GM21526 (cell line): ENCODE measurements around the gene ABCC5.
"Not testable (repeated sequence)": the region's sequence is repeated elsewhere in the genome, so short reads cannot be mapped to it uniquely, and the experiment has no call there.

Source experiments
- ATAC-seq: cut with Tn5 transposase; IDR thresholded peaks from one replicate; pipeline ENCODE4 v1.9.1; 2021; ENCODE audit warnings: moderate library complexity; ENCODE audit not compliant: unreplicated experiment, low FRiP score

Gene ABCC5

GRCh38 chr3:183898028-183898431, 119.7 kb downstream of the ABCC5 start:
- ATAC-seq, result no peak

GRCh38 chr3:183897606-183898005, 120.1 kb downstream of the ABCC5 start:
- ATAC-seq, result no peak

- no peak for ATAC-seq
These were observed 121.1 kb downstream of the ABCC5 start for GRCh38 chr3:183896610-183897009.

- ATAC-seq, result no peak
These were observed 121.5 kb downstream of the ABCC5 start for GRCh38 chr3:183896184-183896583.

DNA sequence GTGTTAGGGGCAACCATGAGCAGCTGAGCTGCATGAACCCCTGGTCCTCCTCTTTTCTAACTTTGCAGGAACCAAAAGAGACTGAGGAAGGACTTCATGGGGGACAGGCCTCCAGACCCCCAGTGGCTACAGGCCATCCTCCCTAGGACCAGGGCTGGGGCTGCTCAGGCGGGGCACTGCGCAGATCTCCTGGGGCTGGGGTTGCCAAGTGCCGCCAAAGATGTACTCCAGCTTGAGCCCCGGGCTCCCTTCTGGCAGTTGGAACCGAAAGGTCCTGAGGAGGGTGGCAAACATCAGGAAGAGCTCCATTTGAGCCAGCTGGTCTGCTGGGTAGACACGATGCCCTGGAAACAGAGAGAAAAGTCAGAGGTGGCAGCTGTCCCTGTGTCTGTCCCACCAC, 121.9 kb downstream of the ABCC5 start:
- no peak for ATAC-seq

GRCh38 chr3:183895296-183895695, 122.4 kb downstream of the ABCC5 start:
- ATAC-seq, result peak; percentile 58

DNA sequence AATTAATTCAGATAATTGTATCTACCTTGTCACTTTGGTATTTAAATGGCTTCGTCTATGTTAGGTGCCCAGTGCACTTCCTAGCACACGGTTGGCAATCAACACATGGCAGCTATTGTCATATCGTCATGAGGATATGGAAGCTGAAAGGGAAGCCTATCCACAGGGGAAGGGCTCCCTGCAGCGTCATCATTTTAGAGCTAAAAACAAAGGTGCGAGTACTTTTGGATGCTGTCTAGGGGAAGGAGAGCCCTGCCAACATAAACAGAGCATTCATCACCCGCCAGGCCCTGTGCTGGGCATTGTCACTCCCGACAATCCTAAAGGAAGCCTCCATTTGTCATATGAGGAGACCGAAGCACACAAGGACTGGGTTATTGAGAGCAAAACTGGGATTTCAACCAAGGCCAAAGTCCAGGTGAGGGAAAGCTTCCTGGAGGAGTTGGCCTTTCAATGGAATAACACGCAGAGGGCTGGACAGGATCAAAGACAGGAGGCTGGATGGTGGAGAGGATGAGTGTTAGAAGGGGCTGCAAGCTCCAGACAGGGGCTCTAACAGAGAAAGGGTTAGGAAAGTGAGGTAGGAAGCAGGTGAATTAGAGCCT, 125.0 kb downstream of the ABCC5 start:
- no peak for ATAC-seq

GRCh38 chr3:183885766-183886165, 131.9 kb downstream of the ABCC5 start:
- ATAC-seq, result no peak

- ATAC-seq, result peak; percentile 99
These were observed 133.0 kb downstream of the ABCC5 start, which contains the start of gene PARL for GRCh38 chr3:183884427-183885296. Gene PARL, minus strand, starts transcription at chr3:183884880. Its CDS starts 34 bp downstream, at chr3:183884846.

- no peak for ATAC-seq
These were observed 133.6 kb downstream of the ABCC5 start for GRCh38 chr3:183884097-183884426.

- ATAC-seq, result no peak
These were observed 134.2 kb downstream of the ABCC5 start for GRCh38 chr3:183883291-183884096.

- ATAC-seq, result no peak
These were observed 137.6 kb downstream of the ABCC5 start for GRCh38 chr3:183880121-183880520.

DNA sequence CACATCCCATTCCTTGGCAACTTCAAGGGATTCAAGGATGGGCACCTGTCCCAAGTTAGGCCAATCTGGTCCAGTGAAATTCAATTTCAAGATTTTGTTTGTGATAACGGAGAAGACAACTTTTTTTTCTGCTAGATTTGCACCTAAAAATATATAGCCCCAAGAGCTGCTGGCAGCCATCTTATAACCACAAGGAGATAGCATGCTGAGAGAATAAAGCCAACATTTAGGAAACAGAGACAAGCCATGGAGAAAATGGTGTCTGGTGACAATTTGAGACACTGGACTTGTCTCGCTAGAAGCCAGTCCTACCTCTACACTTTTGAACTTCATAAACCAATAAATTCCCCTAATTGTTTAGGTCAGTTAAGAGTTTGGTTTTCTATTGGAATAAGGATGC, 138.4 kb downstream of the ABCC5 start:
- ATAC-seq, result no peak

- no peak for ATAC-seq
These were observed 139.6 kb downstream of the ABCC5 start for GRCh38 chr3:183878071-183878470.

DNA sequence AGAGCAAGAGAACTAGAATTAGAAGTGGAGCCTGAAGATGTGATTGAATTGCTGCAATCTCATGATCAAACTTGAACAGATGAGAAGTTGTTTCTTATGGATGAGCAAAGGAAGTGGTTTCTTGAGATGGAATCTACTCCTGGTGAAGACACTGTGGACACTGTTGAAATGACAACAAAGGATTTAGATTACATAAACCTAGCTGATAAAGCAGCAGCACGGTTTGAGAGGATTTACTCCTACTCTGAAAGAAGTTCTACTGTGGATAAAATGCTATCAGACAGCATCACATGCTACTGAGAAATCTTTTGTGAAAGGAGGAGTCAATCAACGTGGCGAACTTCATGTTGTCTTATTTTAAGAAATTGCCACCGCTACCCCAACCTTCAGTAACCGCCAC, 140.5 kb downstream of the ABCC5 start:
- ATAC-seq, result not testable (repeated sequence)

GRCh38 chr3:183875411-183875810, 142.3 kb downstream of the ABCC5 start:
- ATAC-seq, result no peak

GRCh38 chr3:183873914-183874313, 143.8 kb downstream of the ABCC5 start:
- no peak for ATAC-seq

GRCh38 chr3:183871541-183871940, 146.1 kb downstream of the ABCC5 start:
- ATAC-seq, result no peak

GRCh38 chr3:183870563-183870962, 147.1 kb downstream of the ABCC5 start:
- no peak for ATAC-seq
